ENCODE data around the gene TMEM247.

Gene TMEM247

DNA sequence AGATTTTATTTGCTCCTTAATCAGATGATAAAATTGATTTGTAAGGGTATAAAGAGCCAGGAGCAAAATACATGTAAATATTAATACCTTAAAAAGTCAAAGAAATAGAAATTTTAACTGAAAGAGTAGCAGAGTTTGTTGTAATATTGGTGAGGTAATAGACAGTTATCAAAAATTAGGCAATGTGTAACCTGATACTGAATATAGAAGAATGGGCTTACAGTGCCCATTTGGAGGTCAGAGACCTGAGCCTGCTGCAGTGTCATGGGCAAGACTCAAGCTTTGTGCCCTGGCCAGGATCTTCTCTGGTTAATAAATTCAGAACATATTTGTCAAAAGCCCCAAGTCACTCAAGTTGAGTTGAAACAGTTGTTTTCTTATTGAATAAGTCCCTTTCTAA lies 29.7 kb upstream of the TMEM247 start:
- DNase-seq (ENCODE audit: low read depth) = no peak
- in situ Hi-C loops (cut with HindIII; ENCODE audit: low sequenced_read_pairs) = loop anchor here (10.0 kb wide), 1 partner anchor 445 kb away; no protein-coding TSS in a partner anchor
- TF ChIP-seq, protein P1, sequence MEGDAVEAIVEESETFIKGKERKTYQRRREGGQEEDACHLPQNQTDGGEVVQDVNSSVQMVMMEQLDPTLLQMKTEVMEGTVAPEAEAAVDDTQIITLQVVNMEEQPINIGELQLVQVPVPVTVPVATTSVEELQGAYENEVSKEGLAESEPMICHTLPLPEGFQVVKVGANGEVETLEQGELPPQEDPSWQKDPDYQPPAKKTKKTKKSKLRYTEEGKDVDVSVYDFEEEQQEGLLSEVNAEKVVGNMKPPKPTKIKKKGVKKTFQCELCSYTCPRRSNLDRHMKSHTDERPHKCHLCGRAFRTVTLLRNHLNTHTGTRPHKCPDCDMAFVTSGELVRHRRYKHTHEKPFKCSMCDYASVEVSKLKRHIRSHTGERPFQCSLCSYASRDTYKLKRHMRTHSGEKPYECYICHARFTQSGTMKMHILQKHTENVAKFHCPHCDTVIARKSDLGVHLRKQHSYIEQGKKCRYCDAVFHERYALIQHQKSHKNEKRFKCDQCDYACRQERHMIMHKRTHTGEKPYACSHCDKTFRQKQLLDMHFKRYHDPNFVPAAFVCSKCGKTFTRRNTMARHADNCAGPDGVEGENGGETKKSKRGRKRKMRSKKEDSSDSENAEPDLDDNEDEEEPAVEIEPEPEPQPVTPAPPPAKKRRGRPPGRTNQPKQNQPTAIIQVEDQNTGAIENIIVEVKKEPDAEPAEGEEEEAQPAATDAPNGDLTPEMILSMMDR (IDR thresholded peaks at IDR 0.05; ENCODE audit: low read depth, low read length, missing control alignments) = no peak

DNA sequence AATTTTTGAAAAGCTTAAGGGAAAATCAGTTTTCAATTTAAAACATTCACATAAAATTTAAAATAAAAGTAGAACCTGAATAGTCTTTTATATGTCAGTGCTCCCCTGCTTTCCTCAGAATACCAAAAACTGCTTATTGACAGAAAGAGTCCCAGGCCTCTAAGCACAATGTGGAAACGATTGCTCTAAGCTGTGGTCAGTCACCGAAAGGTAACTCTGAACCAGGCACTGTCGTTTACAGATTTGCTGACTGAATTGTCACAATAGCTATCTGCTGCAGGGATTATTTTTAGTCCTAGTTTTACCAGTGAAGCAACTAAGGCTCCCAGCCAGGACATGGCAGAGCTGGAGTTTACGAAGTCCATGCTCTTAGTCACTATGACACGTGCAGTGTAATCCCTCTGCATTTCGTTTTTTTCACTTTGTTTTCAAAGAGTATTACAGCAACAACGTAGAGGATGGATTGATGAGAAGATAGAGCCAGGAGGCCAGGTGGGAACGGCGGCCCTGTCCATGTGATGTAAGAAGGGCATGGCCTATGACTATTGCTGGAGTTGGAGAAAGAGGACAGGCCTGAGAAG lies 28.1 kb upstream of the TMEM247 start:
- no peak for DNase-seq (ENCODE audit: low read depth)
- no peak overlapping the region for H3K4me3 ChIP-seq (ENCODE audit: low read depth, low read length)
- in situ Hi-C loops (cut with HindIII; ENCODE audit: low sequenced_read_pairs) = loop anchor here (10.0 kb wide), 1 partner anchor 446 kb away; no protein-coding TSS in a partner anchor
- TF ChIP-seq, protein P1 (IDR thresholded peaks at IDR 0.05; ENCODE audit: low read depth, low read length, missing control alignments) = no peak

More for the DNA sequence above, 29.7 kb upstream of the TMEM247 start:
- H3K4me3 ChIP-seq (ENCODE audit: low read depth, low read length) = no peak overlapping the region

DNA sequence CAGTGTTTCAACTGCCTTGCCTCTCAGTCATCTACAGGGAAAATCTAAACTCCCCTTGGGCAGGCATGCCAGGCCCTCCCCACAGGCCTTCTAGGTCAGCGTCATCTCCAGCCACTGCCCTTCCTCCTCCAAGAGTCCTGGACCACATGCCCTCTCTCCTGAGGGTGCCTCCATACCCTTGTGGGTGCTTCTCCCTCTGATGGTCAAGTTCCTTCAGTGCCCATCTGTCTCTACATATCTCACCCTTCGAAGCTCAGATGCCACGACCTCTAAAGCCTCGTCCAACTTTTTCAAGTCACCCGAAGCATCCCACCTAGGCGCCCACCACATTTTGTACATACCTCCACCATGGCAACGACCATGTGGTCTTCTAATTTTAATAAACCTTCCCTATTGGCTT lies 22.6 kb upstream of the TMEM247 start:
- in situ Hi-C loops (cut with HindIII; ENCODE audit: low sequenced_read_pairs) = loop anchor here (10.0 kb wide), 1 partner anchor 452 kb away; no protein-coding TSS in a partner anchor
- DNase-seq (ENCODE audit: low read depth) = no peak
- H3K4me3 ChIP-seq (ENCODE audit: low read depth, low read length) = no peak overlapping the region
- TF ChIP-seq, protein P1 (IDR thresholded peaks at IDR 0.05; ENCODE audit: low read depth, low read length, missing control alignments) = no peak

DNA sequence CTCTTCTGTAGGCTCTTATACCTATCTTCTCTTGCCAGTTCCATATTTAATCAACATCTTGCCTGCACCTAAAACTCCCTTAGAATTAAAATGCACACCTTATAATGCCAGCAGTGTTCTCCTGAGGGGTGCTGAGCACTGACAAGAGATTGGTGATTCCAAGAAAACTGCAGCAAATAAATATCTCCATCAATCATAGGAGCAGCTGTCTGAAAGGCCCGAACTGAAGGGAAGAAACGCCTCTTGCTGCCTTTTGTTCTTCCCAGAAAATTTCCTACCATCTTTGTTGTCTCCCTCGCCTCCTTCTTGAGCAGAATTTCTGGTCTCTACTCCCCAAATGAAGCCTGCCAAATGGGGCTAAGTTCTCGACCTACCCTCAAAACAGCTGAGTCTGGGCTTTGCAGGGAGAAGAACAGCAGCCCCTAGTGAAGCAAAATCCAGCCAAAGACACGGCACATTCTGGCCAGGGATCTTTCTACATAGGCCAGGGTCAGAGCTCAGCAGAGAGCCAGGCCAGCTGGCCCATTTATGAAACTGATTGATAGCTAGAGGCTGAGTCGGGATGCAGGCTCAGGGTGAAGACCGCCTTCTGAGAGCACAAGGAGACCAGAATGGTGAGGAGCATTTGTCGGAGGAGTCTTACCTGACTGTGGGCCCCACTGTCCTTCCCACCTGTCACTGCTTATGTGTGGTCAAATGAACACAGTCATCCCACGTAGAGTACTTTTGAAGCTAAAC lies 20.4 kb upstream of the TMEM247 start:
- H3K4me3 ChIP-seq (ENCODE audit: low read depth, low read length) = no peak overlapping the region
- TF ChIP-seq, protein P1 (IDR thresholded peaks at IDR 0.05; ENCODE audit: low read depth, low read length, missing control alignments) = no peak
- DNase-seq (ENCODE audit: low read depth) = no peak
- in situ Hi-C loops (cut with HindIII; ENCODE audit: low sequenced_read_pairs) = loop anchor here (10.0 kb wide), 1 partner anchor 454 kb away; no protein-coding TSS in a partner anchor

DNA sequence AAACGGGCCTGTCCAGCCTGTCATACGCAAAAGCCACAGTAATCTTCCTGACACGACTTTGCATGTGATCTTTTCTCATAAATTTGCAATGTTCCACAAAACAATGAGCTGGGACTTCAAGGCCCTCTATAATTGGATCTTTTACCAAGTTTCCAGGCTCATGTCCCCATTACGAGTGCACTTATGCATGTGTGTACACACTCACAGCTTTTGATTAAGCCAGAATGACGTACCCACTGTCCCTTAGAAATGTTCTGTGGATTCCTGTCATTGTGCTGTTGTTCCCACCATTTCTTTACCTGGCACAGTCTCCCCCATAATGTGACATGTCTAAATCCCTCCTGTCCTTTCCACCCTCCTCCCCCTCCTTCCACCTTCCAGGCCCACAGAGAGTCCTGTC lies 19.7 kb upstream of the TMEM247 start:
- no peak overlapping the region for H3K4me3 ChIP-seq (ENCODE audit: low read depth, low read length)
- TF ChIP-seq, protein P1 (IDR thresholded peaks at IDR 0.05; ENCODE audit: low read depth, low read length, missing control alignments) = no peak
- in situ Hi-C loops (cut with HindIII; ENCODE audit: low sequenced_read_pairs) = loop anchor here (10.0 kb wide), 1 partner anchor 455 kb away; no protein-coding TSS in a partner anchor
- no peak for DNase-seq (ENCODE audit: low read depth)

DNA sequence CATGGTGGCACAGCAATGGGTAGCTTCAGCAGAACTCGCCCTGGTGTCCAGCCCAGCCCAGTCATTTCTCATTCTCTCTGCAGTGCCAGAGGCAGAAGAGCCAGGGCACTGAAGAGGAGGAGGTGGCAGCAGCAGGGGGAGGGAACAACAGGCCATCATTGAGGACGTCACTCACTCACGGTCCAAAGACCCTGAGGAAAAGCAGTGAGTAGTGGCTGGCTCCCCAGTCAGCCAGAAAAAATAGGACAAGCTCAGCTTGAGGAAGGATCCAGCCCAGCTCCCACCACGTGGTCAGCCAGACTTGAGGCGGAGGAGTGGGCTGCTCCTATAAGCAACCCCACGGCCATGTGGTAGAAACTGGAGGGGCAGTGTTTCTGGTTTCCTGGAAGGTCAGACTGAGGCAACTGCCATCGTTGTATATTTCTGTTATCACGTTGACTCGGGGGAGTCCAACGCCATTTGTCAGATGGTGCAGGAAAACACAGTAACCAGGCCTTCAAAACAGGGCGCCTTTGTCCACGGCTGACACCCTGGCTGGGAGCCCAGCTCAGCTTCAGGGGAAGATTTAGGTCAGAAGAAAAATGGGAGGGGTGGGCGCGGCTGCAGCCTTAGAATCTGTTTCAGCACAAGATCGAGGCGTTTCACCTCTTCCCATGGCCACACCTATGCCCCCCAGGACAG lies 19.0 kb upstream of the TMEM247 start:
- H3K4me3 ChIP-seq (ENCODE audit: low read depth, low read length) = no peak overlapping the region
- no peak for DNase-seq (ENCODE audit: low read depth)
- in situ Hi-C loops (cut with HindIII; ENCODE audit: low sequenced_read_pairs) = no loop called here
- TF ChIP-seq, protein P1 (IDR thresholded peaks at IDR 0.05; ENCODE audit: low read depth, low read length, missing control alignments) = no peak

Data from astrocyte of the cerebellum (primary cell).